ENCODE results near the gene CALHM4. TPM values are rescaled to one million over a fixed set of nuclear protein-coding genes. Genes with fewer than 3 reads are reported as not detected.
A peak's percentile ranks its signal among the peaks of the same experiment; 100 is the strongest.

Gene CALHM4
- total RNA-seq, 2 donors from 2014 or later: not detected

GRCh38 chr6:116556814-116557415, 3.4 kb downstream of the CALHM4 start:
- Mint-ChIP-seq H3K4me1 (no peaks in the 10 kb centered on the region), H3K27ac (no peak overlapping the region), H3K36me3 (ENCODE audit: low read depth) (no peaks in the 10 kb centered on the region), H3K27me3 (peaks cover 29% of the 10 kb centered on the region), H3K4me3 (no peak overlapping the region)
- DNase-seq (no peak), ATAC-seq (no peak)
- no peaks in the 10 kb centered on the region for H3K9me3 ChIP-seq (ENCODE audit: control insufficient read depth, low read length, poor library complexity, severe bottlenecking)

GRCh38 chr6:116557893-116558292, 4.3 kb downstream of the CALHM4 start:
- ATAC-seq (no peak), DNase-seq (no peak)
- H3K4me3 Mint-ChIP-seq: no peak overlapping the region
- peaks cover 2% of the 10 kb centered on the region for H3K4me1 Mint-ChIP-seq
- H3K9me3 ChIP-seq (ENCODE audit: control insufficient read depth, low read length, poor library complexity, severe bottlenecking): no peaks in the 10 kb centered on the region
- H3K36me3 Mint-ChIP-seq (ENCODE audit: low read depth): no peaks in the 10 kb centered on the region
- peaks cover 35% of the 10 kb centered on the region for H3K27me3 Mint-ChIP-seq
- no peak overlapping the region for H3K27ac Mint-ChIP-seq

- Mint-ChIP-seq H3K4me1 (peaks cover 2% of the 10 kb centered on the region), H3K36me3 (ENCODE audit: low read depth) (no peaks in the 10 kb centered on the region), H3K27me3 (peaks cover 40% of the 10 kb centered on the region), H3K27ac (no peak overlapping the region), H3K4me3 (no peak overlapping the region)
- DNase-seq (no peak), ATAC-seq (no peak)
- no peaks in the 10 kb centered on the region for H3K9me3 ChIP-seq (ENCODE audit: control insufficient read depth, low read length, poor library complexity, severe bottlenecking)
These were observed 6.6 kb downstream of the CALHM4 start for GRCh38 chr6:116560130-116560529.

GRCh38 chr6:116561377-116562018, 7.9 kb downstream of the CALHM4 start:
- H3K27ac Mint-ChIP-seq: no peak overlapping the region
- no peaks in the 10 kb centered on the region for H3K9me3 ChIP-seq (ENCODE audit: control insufficient read depth, low read length, poor library complexity, severe bottlenecking)
- DNase-seq: peak; percentile 21 to 51 (median 46)
- no peaks in the 10 kb centered on the region for H3K36me3 Mint-ChIP-seq (ENCODE audit: low read depth)
- H3K4me3 Mint-ChIP-seq: no peak overlapping the region
- peaks cover 37% of the 10 kb centered on the region for H3K27me3 Mint-ChIP-seq
- ATAC-seq: peak; percentile 90
- peaks cover 2% of the 10 kb centered on the region for H3K4me1 Mint-ChIP-seq

GRCh38 chr6:116562019-116562403, 8.5 kb downstream of the CALHM4 start:
- H3K4me1 Mint-ChIP-seq: peaks cover 2% of the 10 kb centered on the region
- no peak overlapping the region for H3K4me3 Mint-ChIP-seq
- H3K27ac Mint-ChIP-seq: no peak overlapping the region
- ATAC-seq (no peak), DNase-seq (no peak)
- H3K36me3 Mint-ChIP-seq (ENCODE audit: low read depth): no peaks in the 10 kb centered on the region
- H3K9me3 ChIP-seq (ENCODE audit: control insufficient read depth, low read length, poor library complexity, severe bottlenecking): no peaks in the 10 kb centered on the region
- H3K27me3 Mint-ChIP-seq: peaks cover 37% of the 10 kb centered on the region

- peaks cover 2% of the 10 kb centered on the region for H3K4me1 Mint-ChIP-seq
- peaks cover 37% of the 10 kb centered on the region for H3K27me3 Mint-ChIP-seq
- ATAC-seq: no peak
- no peak overlapping the region for H3K27ac Mint-ChIP-seq
- DNase-seq: no peak
- H3K9me3 ChIP-seq (ENCODE audit: control insufficient read depth, low read length, poor library complexity, severe bottlenecking): no peaks in the 10 kb centered on the region
- no peaks in the 10 kb centered on the region for H3K36me3 Mint-ChIP-seq (ENCODE audit: low read depth)
- H3K4me3 Mint-ChIP-seq: no peak overlapping the region
These were observed 9.1 kb downstream of the CALHM4 start for GRCh38 chr6:116562614-116563013.

GRCh38 chr6:116563830-116564229, 10.3 kb downstream of the CALHM4 start:
- ATAC-seq (no peak), DNase-seq (no peak)
- H3K27me3 Mint-ChIP-seq: peaks cover 37% of the 10 kb centered on the region
- H3K9me3 ChIP-seq (ENCODE audit: control insufficient read depth, low read length, poor library complexity, severe bottlenecking): no peaks in the 10 kb centered on the region
- H3K36me3 Mint-ChIP-seq (ENCODE audit: low read depth): no peaks in the 10 kb centered on the region
- no peak overlapping the region for H3K27ac Mint-ChIP-seq
- peaks cover 3% of the 10 kb centered on the region for H3K4me1 Mint-ChIP-seq
- H3K4me3 Mint-ChIP-seq: no peak overlapping the region

GRCh38 chr6:116564311-116564710, 10.8 kb downstream of the CALHM4 start:
- H3K36me3 Mint-ChIP-seq (ENCODE audit: low read depth): no peaks in the 10 kb centered on the region
- H3K9me3 ChIP-seq (ENCODE audit: control insufficient read depth, low read length, poor library complexity, severe bottlenecking): no peaks in the 10 kb centered on the region
- no peak for DNase-seq
- H3K4me1 Mint-ChIP-seq: peaks cover 5% of the 10 kb centered on the region
- ATAC-seq: no peak
- H3K4me3 Mint-ChIP-seq: no peak overlapping the region
- no peak overlapping the region for H3K27ac Mint-ChIP-seq
- H3K27me3 Mint-ChIP-seq: peaks cover 37% of the 10 kb centered on the region

- no peaks in the 10 kb centered on the region for H3K36me3 Mint-ChIP-seq (ENCODE audit: low read depth)
- no peak overlapping the region for H3K27ac Mint-ChIP-seq
- H3K4me1 Mint-ChIP-seq: peaks cover 5% of the 10 kb centered on the region
- H3K27me3 Mint-ChIP-seq: peaks cover 37% of the 10 kb centered on the region
- DNase-seq: no peak
- no peaks in the 10 kb centered on the region for H3K9me3 ChIP-seq (ENCODE audit: control insufficient read depth, low read length, poor library complexity, severe bottlenecking)
- H3K4me3 Mint-ChIP-seq: no peak overlapping the region
- peak; percentile 44 for ATAC-seq
These were observed 11.6 kb downstream of the CALHM4 start for GRCh38 chr6:116564921-116565872.

GRCh38 chr6:116568111-116568510, 14.6 kb downstream of the CALHM4 start:
- H3K4me1 Mint-ChIP-seq: peaks cover 20% of the 10 kb centered on the region
- no peaks in the 10 kb centered on the region for H3K36me3 Mint-ChIP-seq (ENCODE audit: low read depth)
- ATAC-seq (no peak), DNase-seq (no peak)
- H3K9me3 ChIP-seq (ENCODE audit: control insufficient read depth, low read length, poor library complexity, severe bottlenecking): no peaks in the 10 kb centered on the region
- peaks cover 21% of the 10 kb centered on the region for H3K27me3 Mint-ChIP-seq
- H3K4me3 Mint-ChIP-seq: no peak overlapping the region
- H3K27ac Mint-ChIP-seq: no peak overlapping the region

GRCh38 chr6:116568821-116569755, 15.5 kb downstream of the CALHM4 start:
- Mint-ChIP-seq H3K27me3 (peaks cover 14% of the 10 kb centered on the region), H3K36me3 (ENCODE audit: low read depth) (no peaks in the 10 kb centered on the region), H3K27ac (no peak overlapping the region), H3K4me1 (peaks cover 23% of the 10 kb centered on the region), H3K4me3 (no peak overlapping the region)
- no peak for DNase-seq
- no peaks in the 10 kb centered on the region for H3K9me3 ChIP-seq (ENCODE audit: control insufficient read depth, low read length, poor library complexity, severe bottlenecking)
- no peak for ATAC-seq

- Mint-ChIP-seq H3K27me3 (no peaks in the 10 kb centered on the region), H3K4me3 (peak within 1 kb of the TSS; percentile 99), H3K36me3 (ENCODE audit: low read depth) (no peaks in the 10 kb centered on the region), H3K4me1 (peaks cover 31% of the 10 kb centered on the region), H3K27ac (peak within 1 kb of the TSS; percentile 100)
- DNase-seq (peak; percentile 96 to 98 (median 98)), ATAC-seq (peak; percentile 94)
- no peaks in the 10 kb centered on the region for H3K9me3 ChIP-seq (ENCODE audit: control insufficient read depth, low read length, poor library complexity, severe bottlenecking)
These were observed 17.5 kb downstream of the CALHM4 start, which contains the start of gene RWDD1 for GRCh38 chr6:116570856-116571682. RWDD1 (plus strand) TSS chr6:116571504; CDS start chr6:116571583, 79 bp downstream.

All from T-helper 17 cell (primary cell).